Trophoblast cell (in vitro differentiated cells and primary cell): ENCODE measurements around the gene AFAP1L2.
A peak's percentile ranks its signal among the peaks of the same experiment; 100 is the strongest.

ENCODE experiments used
- DNase-seq, 2 donors: peaks; one replicate each; pipeline ENCODE4 v3.0.0-alpha.2; 2016
- H2AFZ ChIP-seq: 2 replicates; pipeline ENCODE4 v1.6.1; 2013; ENCODE audit warnings: low read length, moderate library complexity, mild to moderate bottlenecking; ENCODE audit not compliant: insufficient read depth, poor library complexity
- H2AK5ac ChIP-seq: 2 replicates; pipeline ENCODE4 v1.6.1; 2013; ENCODE audit warnings: mild to moderate bottlenecking, low read length
- H2BK120ac ChIP-seq: 2 replicates; pipeline ENCODE4 v1.6.1; 2013; ENCODE audit warnings: low read length, mild to moderate bottlenecking, moderate library complexity; ENCODE audit not compliant: insufficient read depth, poor library complexity
- H2BK12ac ChIP-seq: 2 replicates; pipeline ENCODE4 v1.6.1; 2013; ENCODE audit warnings: mild to moderate bottlenecking, low read length, moderate library complexity
- H2BK5ac ChIP-seq: 2 replicates; pipeline ENCODE4 v1.6.1; 2013; ENCODE audit warnings: low read length, low read depth, moderate library complexity, mild to moderate bottlenecking; ENCODE audit not compliant: poor library complexity
- H3K14ac ChIP-seq: 2 replicates; pipeline ENCODE4 v1.6.1; 2013; ENCODE audit warnings: mild to moderate bottlenecking, low read length
- H3K18ac ChIP-seq: 2 replicates; pipeline ENCODE4 v1.6.1; 2013; ENCODE audit warnings: mild to moderate bottlenecking, low read length
- H3K23ac ChIP-seq: 2 replicates; pipeline ENCODE4 v1.6.1; 2013; ENCODE audit warnings: low read length
- H3K27ac ChIP-seq: 2 replicates; pipeline ENCODE4 v1.5.1; 2013; ENCODE audit warnings: low read depth, mild to moderate bottlenecking, inconsistent platforms, low read length, moderate library complexity
- H3K27me3 ChIP-seq: 2 replicates; pipeline ENCODE4 v1.6.1; 2013; ENCODE audit warnings: inconsistent platforms, mild to moderate bottlenecking, low read length, moderate library complexity; ENCODE audit not compliant: insufficient read depth
- H3K36me3 ChIP-seq, 2 experiments: 1 replicate in 1 of 2; 2 replicates in 1 of 2; pipeline ENCODE4 v1.6.1; 2013; ENCODE audit warnings: low read length in 2 of 2, mild to moderate bottlenecking in 2 of 2, moderate library complexity in 1 of 2; ENCODE audit not compliant: insufficient read depth in 2 of 2, control insufficient read depth in 1 of 2
- H3K4ac ChIP-seq: 2 replicates; pipeline ENCODE4 v1.6.1; 2013; ENCODE audit warnings: low read depth, mild to moderate bottlenecking, low read length, moderate library complexity
- H3K4me1 ChIP-seq, 2 experiments: 1 replicate in 1 of 2; 2 replicates in 1 of 2; pipeline ENCODE4 v1.6.1; 2013; ENCODE audit warnings: low read length in 2 of 2, mild to moderate bottlenecking in 2 of 2, moderate library complexity in 1 of 2; ENCODE audit not compliant: insufficient read depth in 2 of 2, control insufficient read depth in 1 of 2
- H3K4me2 ChIP-seq: 2 replicates; pipeline ENCODE4 v1.6.1; 2013; ENCODE audit warnings: inconsistent platforms, mild to moderate bottlenecking, low read length, moderate library complexity
- H3K4me3 ChIP-seq: 2 replicates; pipeline ENCODE4 v1.5.1; 2013; ENCODE audit warnings: mild to moderate bottlenecking, low read depth, low read length, inconsistent platforms
- H3K79me1 ChIP-seq: one replicate; pipeline ENCODE4 v1.6.1; 2013; ENCODE audit warnings: low read length
- H3K79me2 ChIP-seq: 2 replicates; pipeline ENCODE4 v1.6.1; 2013; ENCODE audit warnings: low read length, mild to moderate bottlenecking; ENCODE audit not compliant: control insufficient read depth, insufficient read depth, poor library complexity
- H3K9ac ChIP-seq: 2 replicates; pipeline ENCODE4 v1.6.1; 2013; ENCODE audit warnings: mild to moderate bottlenecking, low read length
- H3K9me3 ChIP-seq: 2 replicates; pipeline ENCODE4 v1.6.1; 2013; ENCODE audit warnings: low read depth, mild to moderate bottlenecking, control low read depth, inconsistent platforms, low read length; ENCODE audit not compliant: insufficient read depth
- H4K12ac ChIP-seq: 2 replicates; pipeline ENCODE4 v1.6.1; 2013; ENCODE audit warnings: low read depth, mild to moderate bottlenecking, low read length, moderate library complexity
- H4K8ac ChIP-seq: 2 replicates; pipeline ENCODE4 v1.6.1; 2013; ENCODE audit warnings: low read depth, mild to moderate bottlenecking, low read length, moderate library complexity
- H4K91ac ChIP-seq: one replicate; pipeline ENCODE4 v1.6.1; 2013; ENCODE audit warnings: low read depth, mild to moderate bottlenecking, low read length, moderate library complexity
- WGBS: extraction: QIAGEN DNeasy Blood & Tissue Kit; methylation state at CpG from one replicate; pipeline ENCODE4 v1.1.7; 2013; ENCODE audit warnings: missing lambda C conversion rate; ENCODE audit not compliant: insufficient read length, insufficient coverage; ENCODE audit errors: extremely low coverage; 5-methylcytosine and 5-hydroxymethylcytosine counted together

Gene AFAP1L2

DNA sequence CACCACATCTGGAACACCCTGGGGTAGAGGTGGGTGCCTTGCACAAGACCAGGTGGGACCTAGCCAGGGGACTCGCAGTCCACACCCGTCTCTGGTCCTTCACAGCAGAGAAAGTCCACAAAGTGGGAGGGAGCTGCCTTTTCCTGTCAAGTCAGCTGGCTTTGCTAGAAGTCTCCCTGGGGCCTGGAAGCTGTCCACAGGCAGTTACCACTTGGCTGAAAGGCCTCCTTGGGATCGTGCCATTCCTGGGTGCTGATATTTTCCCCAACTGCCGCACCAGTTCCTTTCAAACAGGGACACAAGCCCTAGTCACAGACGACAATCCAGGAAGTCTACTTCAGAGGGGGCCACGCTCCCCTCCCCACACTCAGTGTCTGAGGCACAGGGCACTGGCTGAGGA is 75.4 kb downstream of the AFAP1L2 start:
- Histone ChIP-seq H2BK120ac (no peak overlapping the region), H3K4me2 (no peak overlapping the region), H3K9me3 (peaks cover 4% of the 10 kb centered on the region), H2BK12ac (no peak overlapping the region), H2AK5ac (no peak overlapping the region), H3K36me3 (peaks cover 34 to 36% of the 10 kb centered on the region in 2 experiments), H3K4ac (no peak overlapping the region), H3K23ac (no peak overlapping the region), H2AFZ (no peak overlapping the region), H4K12ac (no peak overlapping the region), H3K27ac (no peak overlapping the region), H3K4me3 (no peak overlapping the region), H3K27me3 (no peaks in the 10 kb centered on the region), H3K18ac (peak overlapping the region; percentile 37), H3K79me1 (peaks cover 4% of the 10 kb centered on the region), H2BK5ac (no peak overlapping the region), H3K9ac (no peak overlapping the region), H3K4me1 (peaks cover 2 to 10% of the 10 kb centered on the region in 2 experiments), H3K79me2 (no peaks in the 10 kb centered on the region), H4K8ac (no peak overlapping the region), H4K91ac (no peak overlapping the region), H3K14ac (no peak overlapping the region)
- no peak for DNase-seq
- no CpG with 5 or more reads among the region's 6 CpGs for WGBS

DNA sequence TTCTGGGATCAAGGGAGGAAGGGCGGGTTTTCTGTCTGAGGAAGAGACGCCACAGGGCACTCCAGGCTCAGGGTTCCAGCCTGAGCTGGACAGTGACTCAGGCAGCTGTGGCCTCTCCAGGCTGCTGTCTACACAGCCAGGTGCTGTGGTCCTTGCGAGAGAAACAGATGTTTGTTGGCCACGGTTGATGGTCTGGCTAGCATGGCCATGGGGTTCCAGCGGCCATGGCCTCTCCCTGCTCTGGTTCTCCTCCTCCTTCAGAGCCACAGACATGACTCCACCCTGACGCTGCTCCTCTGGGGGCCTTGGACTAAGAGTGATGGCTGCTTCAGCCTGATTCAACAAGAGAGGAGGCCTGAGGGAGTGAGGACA is 75.9 kb downstream of the AFAP1L2 start:
- Histone ChIP-seq H4K91ac (no peak overlapping the region), H3K4me3 (no peak overlapping the region), H3K4me1 (peaks cover 2 to 10% of the 10 kb centered on the region in 2 experiments)

DNA sequence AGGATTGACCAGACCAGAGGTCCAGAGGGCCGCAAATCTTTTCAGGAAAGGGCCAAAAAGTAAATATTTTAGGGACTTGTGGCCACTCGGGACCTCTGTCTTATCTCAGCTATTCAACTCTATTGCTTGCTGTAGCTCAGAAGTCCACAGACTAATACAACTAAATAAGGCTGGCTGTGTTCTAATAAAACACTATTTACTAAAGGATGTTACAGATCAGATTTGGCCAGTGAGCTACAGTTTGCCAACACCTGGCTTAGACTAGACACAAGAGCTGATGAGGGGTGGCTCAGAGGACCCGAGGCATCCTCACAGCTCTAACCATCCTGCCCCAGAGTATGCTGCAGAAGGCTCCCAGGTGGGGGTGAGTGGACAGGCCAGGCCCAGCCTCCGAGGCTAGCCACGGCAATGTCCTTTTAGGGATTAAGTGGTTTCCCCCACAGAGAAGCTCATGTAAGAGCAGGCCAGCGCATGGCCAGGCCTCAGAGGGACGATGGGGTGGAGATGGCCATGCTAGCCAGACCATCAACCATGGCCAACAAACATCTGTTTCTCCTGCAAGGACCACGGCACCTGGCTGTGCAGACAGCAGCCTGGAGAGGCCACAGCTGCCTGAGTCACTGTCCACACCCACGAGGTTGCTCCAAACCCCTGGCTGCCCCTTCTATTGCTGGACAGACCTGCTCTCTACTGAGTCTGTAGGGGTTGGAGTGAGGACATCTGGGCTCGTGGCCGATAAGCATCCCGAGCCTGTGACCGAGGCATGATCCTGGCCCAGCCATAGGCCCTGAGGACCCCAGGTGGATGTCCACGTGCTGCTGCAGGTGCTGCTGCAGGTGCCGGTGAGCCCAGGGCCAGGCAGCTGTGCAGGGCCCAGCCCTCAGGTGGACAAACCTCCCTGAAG is 76.5 kb downstream of the AFAP1L2 start:
- Histone ChIP-seq H3K79me1 (peaks cover 9% of the 10 kb centered on the region), H3K4me1 (peaks cover 8 to 16% of the 10 kb centered on the region in 2 experiments)

More for the DNA sequence above, 75.9 kb downstream of the AFAP1L2 start:
- H3K9me3 ChIP-seq = peaks cover 4% of the 10 kb centered on the region
- H4K8ac ChIP-seq = no peak overlapping the region
- H2AK5ac ChIP-seq = no peak overlapping the region
- no peak overlapping the region for H3K23ac ChIP-seq
- no peak overlapping the region for H3K27ac ChIP-seq
- H3K4ac ChIP-seq = no peak overlapping the region
- no peak for DNase-seq
- H2BK12ac ChIP-seq = no peak overlapping the region
- H3K79me1 ChIP-seq = peaks cover 4% of the 10 kb centered on the region
- H3K79me2 ChIP-seq = no peaks in the 10 kb centered on the region
- H3K18ac ChIP-seq = no peak overlapping the region
- H3K14ac ChIP-seq = no peak overlapping the region
- no peak overlapping the region for H2BK5ac ChIP-seq
- no peak overlapping the region for H3K4me2 ChIP-seq
- H3K9ac ChIP-seq = no peak overlapping the region
- no peak overlapping the region for H4K12ac ChIP-seq
- H3K36me3 ChIP-seq = peaks cover 34 to 36% of the 10 kb centered on the region in 2 experiments
- no peak overlapping the region for H2BK120ac ChIP-seq
- no CpG with 5 or more reads among the region's 6 CpGs for WGBS
- H2AFZ ChIP-seq = no peak overlapping the region
- H3K27me3 ChIP-seq = no peaks in the 10 kb centered on the region

DNA sequence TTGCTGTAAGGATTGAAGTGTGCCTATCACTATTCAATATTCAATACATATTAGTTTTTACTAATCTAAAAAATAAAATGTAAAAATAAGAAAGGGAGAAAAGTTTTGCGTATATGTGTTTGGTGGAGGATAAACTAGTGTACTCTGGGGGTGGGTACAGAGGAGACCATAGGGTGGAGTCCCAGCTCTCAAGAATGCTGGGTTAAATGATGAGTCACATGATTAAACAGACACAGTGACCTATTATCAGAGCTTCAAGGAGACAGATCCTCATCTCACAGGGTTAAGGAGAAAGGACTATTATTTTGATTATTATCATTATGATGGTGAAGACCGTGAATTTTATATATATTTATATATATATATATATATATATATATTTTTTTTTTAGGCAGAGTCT is 77.5 kb downstream of the AFAP1L2 start:
- WGBS = 100% methylated on average over 1 of the region's 2 CpGs
- H3K9me3 ChIP-seq = peaks cover 4% of the 10 kb centered on the region
- peaks cover 17% of the 10 kb centered on the region for H3K79me1 ChIP-seq
- H2AK5ac ChIP-seq = no peak overlapping the region
- H2BK120ac ChIP-seq = no peak overlapping the region
- H3K18ac ChIP-seq = no peak overlapping the region
- no peaks in the 10 kb centered on the region for H3K79me2 ChIP-seq
- H4K12ac ChIP-seq = no peak overlapping the region
- H3K4me3 ChIP-seq = no peak overlapping the region
- H3K9ac ChIP-seq = no peak overlapping the region
- DNase-seq = no peak
- H3K4ac ChIP-seq = no peak overlapping the region
- no peak overlapping the region for H2BK5ac ChIP-seq
- H2BK12ac ChIP-seq = no peak overlapping the region
- no peak overlapping the region for H3K4me2 ChIP-seq
- H2AFZ ChIP-seq = no peak overlapping the region
- H3K27ac ChIP-seq = no peak overlapping the region
- H3K36me3 ChIP-seq = peaks cover 30 to 36% of the 10 kb centered on the region in 2 experiments
- no peak overlapping the region for H3K23ac ChIP-seq
- peaks cover 9 to 23% of the 10 kb centered on the region in 2 experiments for H3K4me1 ChIP-seq
- no peak overlapping the region for H4K91ac ChIP-seq
- H3K27me3 ChIP-seq = no peaks in the 10 kb centered on the region
- no peak overlapping the region for H4K8ac ChIP-seq
- H3K14ac ChIP-seq = no peak overlapping the region

More for the DNA sequence above, 76.5 kb downstream of the AFAP1L2 start:
- Histone ChIP-seq H3K18ac (no peak overlapping the region), H2BK5ac (no peak overlapping the region), H4K91ac (no peak overlapping the region), H2AK5ac (no peak overlapping the region), H4K8ac (no peak overlapping the region), H3K9ac (no peak overlapping the region), H3K4ac (no peak overlapping the region), H4K12ac (no peak overlapping the region), H2BK120ac (no peak overlapping the region), H3K14ac (no peak overlapping the region), H3K4me3 (no peak overlapping the region), H3K4me2 (no peak overlapping the region), H3K79me2 (no peaks in the 10 kb centered on the region), H3K9me3 (peaks cover 4% of the 10 kb centered on the region), H3K23ac (no peak overlapping the region), H3K36me3 (peaks cover 34 to 36% of the 10 kb centered on the region in 2 experiments), H3K27ac (no peak overlapping the region), H3K27me3 (no peaks in the 10 kb centered on the region), H2AFZ (no peak overlapping the region), H2BK12ac (no peak overlapping the region)
- DNase-seq = no peak
- WGBS = no CpG with 5 or more reads among the region's 15 CpGs
